GM12878 (cell line): ENCODE results near the gene SIK2.

Experiments
- CEBPB ChIP-seq, 2 experiments: fragments of 150-350 bp in 1 of 2; IDR thresholded peaks; 2 replicates each; pipeline ENCODE4 v1.6.1; 2012 to 2014; ENCODE audit warnings: low read depth in 2 of 2, low read length in 2 of 2, borderline replicate concordance in 1 of 2, inconsistent platforms in 1 of 2
- CHD4 ChIP-seq: fragments of 200-600 bp; sonication (generic); IDR thresholded peaks from 2 replicates; pipeline ENCODE4 v1.6.1; 2016; ENCODE audit warnings: mild to moderate bottlenecking
- EP300 ChIP-seq, 2 experiments: fragments of 150-350 bp in 1 of 2; IDR thresholded peaks; 2 replicates each; pipeline ENCODE4 v1.6.1; 2011 to 2012; ENCODE audit warnings: low read depth in 2 of 2, low read length in 2 of 2, borderline replicate concordance in 1 of 2, improper control_type of control experiment in 1 of 2, inconsistent platforms in 1 of 2; ENCODE audit not compliant: control insufficient read depth in 1 of 2
- FOS ChIP-seq: IDR thresholded peaks from 3 replicates; pipeline ENCODE4 v1.6.1; 2011; ENCODE audit warnings: borderline replicate concordance; ENCODE audit not compliant: insufficient read length; ENCODE audit errors: extremely low read depth
- FOXM1 ChIP-seq: IDR thresholded peaks from 2 replicates; pipeline ENCODE4 v1.6.1; 2012; ENCODE audit warnings: low read depth, mild to moderate bottlenecking, inconsistent platforms, low read length, moderate library complexity
- NBN ChIP-seq: fragments of 450-650 bp; IDR thresholded peaks from 2 replicates; pipeline ENCODE4 v1.6.1; 2016
- POLR2A ChIP-seq: IDR thresholded peaks from 2 replicates; pipeline ENCODE4 v1.6.1; 2011; ENCODE audit warnings: low read depth, mild to moderate bottlenecking, low read length
- POLR2AphosphoS5 ChIP-seq: IDR thresholded peaks from 2 replicates; pipeline ENCODE4 v1.6.1; 2011; ENCODE audit warnings: mild to moderate bottlenecking, low read length, inconsistent platforms
- RELA ChIP-seq: fragments of 450-650 bp; IDR thresholded peaks from 2 replicates; pipeline ENCODE4 v1.8.0; 2014; ENCODE audit warnings: borderline replicate concordance; ENCODE audit not compliant: partially characterized antibody
- TCF7 ChIP-seq: IDR thresholded peaks from 2 replicates; pipeline ENCODE4 v1.6.1; 2014; ENCODE audit warnings: antibody characterized with exemption, borderline replicate concordance
- ZNF24 ChIP-seq: fragments of 450-650 bp; IDR thresholded peaks from 2 replicates; pipeline ENCODE4 v1.6.1; 2017; ENCODE audit warnings: antibody characterized with exemption, mild to moderate bottlenecking
- TF ChIP-seq, protein P1 (sequence below), 3 experiments: IDR thresholded peaks in 2 of 3; conservative IDR thresholded peaks in 1 of 3; 2 replicates each; pipeline ENCODE4 v1.5.1; 2011; ENCODE audit warnings: low read depth in 3 of 3, low read length in 3 of 3, mild to moderate bottlenecking in 3 of 3, control low read depth in 2 of 3, moderate library complexity in 2 of 3, inconsistent platforms in 1 of 3, mixed read lengths in 1 of 3; ENCODE audit not compliant: control insufficient read depth in 2 of 3, insufficient read depth in 1 of 3; ENCODE audit errors: extremely low read depth in 1 of 3
- TF ChIP-seq, protein P2 (sequence below): IDR thresholded peaks from 2 replicates; pipeline ENCODE4 v1.6.1; 2012; ENCODE audit warnings: mild to moderate bottlenecking, low read depth, low read length
- TF ChIP-seq, protein P3 (sequence below): fragments of 450-650 bp; IDR thresholded peaks from 2 replicates; pipeline ENCODE4 v1.6.1; 2016; ENCODE audit warnings: mild to moderate bottlenecking

DNA sequence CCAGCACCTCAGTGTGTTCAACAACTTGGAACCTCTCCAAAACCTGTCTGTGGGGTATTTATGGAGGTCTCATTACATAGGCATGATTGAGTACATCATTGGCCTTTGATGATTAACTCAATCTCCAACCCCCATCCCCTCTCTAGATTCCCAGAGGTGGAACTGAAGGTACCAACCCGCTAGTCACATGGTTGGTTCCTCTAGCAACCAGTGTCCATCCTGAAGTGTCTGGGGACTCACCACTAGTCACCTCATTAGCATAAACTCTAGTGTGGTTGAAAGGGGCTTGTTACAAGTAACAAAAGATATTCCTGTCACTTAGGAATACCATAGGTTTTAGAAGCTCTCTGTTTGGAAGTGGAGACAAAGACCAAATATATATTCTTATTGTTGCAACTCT, 40.3 kb downstream of the SIK2 start:
- TF ChIP-seq FOXM1 (no peak), FOS (no peak), ZNF24 (no peak), RELA (no peak), POLR2A (no peak), POLR2AphosphoS5 (no peak), EP300 (IDR thresholded peaks at IDR 0.05; ENCODE audit: borderline replicate concordance in 1 of 2, control insufficient read depth in 1 of 2, low read depth in 2 of 2, low read length in 2 of 2) (no peak), TCF7 (no peak), NBN (no peak), CEBPB (IDR thresholded peaks at IDR 0.05; ENCODE audit: borderline replicate concordance in 1 of 2, low read depth in 2 of 2, low read length in 2 of 2) (no peak), CHD4 (no peak)
- TF ChIP-seq, protein P1, sequence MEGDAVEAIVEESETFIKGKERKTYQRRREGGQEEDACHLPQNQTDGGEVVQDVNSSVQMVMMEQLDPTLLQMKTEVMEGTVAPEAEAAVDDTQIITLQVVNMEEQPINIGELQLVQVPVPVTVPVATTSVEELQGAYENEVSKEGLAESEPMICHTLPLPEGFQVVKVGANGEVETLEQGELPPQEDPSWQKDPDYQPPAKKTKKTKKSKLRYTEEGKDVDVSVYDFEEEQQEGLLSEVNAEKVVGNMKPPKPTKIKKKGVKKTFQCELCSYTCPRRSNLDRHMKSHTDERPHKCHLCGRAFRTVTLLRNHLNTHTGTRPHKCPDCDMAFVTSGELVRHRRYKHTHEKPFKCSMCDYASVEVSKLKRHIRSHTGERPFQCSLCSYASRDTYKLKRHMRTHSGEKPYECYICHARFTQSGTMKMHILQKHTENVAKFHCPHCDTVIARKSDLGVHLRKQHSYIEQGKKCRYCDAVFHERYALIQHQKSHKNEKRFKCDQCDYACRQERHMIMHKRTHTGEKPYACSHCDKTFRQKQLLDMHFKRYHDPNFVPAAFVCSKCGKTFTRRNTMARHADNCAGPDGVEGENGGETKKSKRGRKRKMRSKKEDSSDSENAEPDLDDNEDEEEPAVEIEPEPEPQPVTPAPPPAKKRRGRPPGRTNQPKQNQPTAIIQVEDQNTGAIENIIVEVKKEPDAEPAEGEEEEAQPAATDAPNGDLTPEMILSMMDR (IDR thresholded peaks at IDR 0.05 in 2 of 3, conservative IDR thresholded peaks at IDR 0.05 in 1 of 3; ENCODE audit: control insufficient read depth in 2 of 3, extremely low read depth in 1 of 3, insufficient read depth in 1 of 3, low read depth in 3 of 3, low read length in 3 of 3) = no peak
- TF ChIP-seq, protein P2, sequence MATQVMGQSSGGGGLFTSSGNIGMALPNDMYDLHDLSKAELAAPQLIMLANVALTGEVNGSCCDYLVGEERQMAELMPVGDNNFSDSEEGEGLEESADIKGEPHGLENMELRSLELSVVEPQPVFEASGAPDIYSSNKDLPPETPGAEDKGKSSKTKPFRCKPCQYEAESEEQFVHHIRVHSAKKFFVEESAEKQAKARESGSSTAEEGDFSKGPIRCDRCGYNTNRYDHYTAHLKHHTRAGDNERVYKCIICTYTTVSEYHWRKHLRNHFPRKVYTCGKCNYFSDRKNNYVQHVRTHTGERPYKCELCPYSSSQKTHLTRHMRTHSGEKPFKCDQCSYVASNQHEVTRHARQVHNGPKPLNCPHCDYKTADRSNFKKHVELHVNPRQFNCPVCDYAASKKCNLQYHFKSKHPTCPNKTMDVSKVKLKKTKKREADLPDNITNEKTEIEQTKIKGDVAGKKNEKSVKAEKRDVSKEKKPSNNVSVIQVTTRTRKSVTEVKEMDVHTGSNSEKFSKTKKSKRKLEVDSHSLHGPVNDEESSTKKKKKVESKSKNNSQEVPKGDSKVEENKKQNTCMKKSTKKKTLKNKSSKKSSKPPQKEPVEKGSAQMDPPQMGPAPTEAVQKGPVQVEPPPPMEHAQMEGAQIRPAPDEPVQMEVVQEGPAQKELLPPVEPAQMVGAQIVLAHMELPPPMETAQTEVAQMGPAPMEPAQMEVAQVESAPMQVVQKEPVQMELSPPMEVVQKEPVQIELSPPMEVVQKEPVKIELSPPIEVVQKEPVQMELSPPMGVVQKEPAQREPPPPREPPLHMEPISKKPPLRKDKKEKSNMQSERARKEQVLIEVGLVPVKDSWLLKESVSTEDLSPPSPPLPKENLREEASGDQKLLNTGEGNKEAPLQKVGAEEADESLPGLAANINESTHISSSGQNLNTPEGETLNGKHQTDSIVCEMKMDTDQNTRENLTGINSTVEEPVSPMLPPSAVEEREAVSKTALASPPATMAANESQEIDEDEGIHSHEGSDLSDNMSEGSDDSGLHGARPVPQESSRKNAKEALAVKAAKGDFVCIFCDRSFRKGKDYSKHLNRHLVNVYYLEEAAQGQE = no peak
- TF ChIP-seq, protein P3, sequence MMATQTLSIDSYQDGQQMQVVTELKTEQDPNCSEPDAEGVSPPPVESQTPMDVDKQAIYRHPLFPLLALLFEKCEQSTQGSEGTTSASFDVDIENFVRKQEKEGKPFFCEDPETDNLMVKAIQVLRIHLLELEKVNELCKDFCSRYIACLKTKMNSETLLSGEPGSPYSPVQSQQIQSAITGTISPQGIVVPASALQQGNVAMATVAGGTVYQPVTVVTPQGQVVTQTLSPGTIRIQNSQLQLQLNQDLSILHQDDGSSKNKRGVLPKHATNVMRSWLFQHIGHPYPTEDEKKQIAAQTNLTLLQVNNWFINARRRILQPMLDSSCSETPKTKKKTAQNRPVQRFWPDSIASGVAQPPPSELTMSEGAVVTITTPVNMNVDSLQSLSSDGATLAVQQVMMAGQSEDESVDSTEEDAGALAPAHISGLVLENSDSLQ = no peak
